ENCODE measurements around the gene MTFR2. TPM values are rescaled to one million over a fixed set of nuclear protein-coding genes. Genes with fewer than 3 reads are reported as not detected.

MTFR2 gene
- total RNA-seq, 1 donor from 2014 or later, result 2.0 TPM

DNA sequence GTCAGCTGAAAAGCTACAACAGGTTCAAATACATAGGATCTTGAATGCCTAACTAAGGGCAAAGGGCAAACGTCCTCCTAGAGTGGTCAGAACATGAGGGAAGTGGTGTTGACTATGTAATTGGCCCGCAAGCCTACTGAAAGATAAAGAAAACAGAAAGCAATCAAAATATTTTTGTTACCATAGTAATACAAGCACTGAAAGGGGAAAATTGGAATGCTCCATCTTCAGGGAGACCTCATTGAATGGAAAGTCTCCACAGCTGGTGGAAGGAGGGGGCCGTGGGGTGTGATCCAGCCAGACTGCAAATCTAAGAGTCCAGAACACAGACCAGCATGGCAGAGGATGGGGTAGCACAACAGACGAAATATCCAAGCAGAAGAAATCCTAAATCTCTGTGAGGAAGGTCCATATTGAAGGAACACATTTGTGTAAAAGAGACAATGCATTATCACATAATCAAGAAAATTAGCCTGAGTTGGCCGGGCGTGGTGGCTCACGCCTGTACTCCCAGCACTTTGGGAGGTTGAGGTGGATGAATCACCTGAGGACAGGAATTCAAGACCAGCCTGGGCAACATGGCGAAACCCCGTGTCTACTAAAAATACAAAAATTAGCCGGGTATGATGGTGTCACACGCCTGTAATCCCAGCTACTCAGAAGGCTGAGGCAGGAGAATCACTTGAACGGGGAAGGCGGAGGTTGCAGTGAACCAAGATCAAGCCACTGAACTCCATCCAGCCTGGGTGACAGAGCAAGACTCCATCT lies 39.5 kb downstream of the MTFR2 start:
- TF ChIP-seq, protein P1, sequence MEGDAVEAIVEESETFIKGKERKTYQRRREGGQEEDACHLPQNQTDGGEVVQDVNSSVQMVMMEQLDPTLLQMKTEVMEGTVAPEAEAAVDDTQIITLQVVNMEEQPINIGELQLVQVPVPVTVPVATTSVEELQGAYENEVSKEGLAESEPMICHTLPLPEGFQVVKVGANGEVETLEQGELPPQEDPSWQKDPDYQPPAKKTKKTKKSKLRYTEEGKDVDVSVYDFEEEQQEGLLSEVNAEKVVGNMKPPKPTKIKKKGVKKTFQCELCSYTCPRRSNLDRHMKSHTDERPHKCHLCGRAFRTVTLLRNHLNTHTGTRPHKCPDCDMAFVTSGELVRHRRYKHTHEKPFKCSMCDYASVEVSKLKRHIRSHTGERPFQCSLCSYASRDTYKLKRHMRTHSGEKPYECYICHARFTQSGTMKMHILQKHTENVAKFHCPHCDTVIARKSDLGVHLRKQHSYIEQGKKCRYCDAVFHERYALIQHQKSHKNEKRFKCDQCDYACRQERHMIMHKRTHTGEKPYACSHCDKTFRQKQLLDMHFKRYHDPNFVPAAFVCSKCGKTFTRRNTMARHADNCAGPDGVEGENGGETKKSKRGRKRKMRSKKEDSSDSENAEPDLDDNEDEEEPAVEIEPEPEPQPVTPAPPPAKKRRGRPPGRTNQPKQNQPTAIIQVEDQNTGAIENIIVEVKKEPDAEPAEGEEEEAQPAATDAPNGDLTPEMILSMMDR (IDR thresholded peaks at IDR 0.05; ENCODE audit: unreplicated experiment), result no peak
- no peaks in the 10 kb centered on the region for H3K36me3 Mint-ChIP-seq
- no peaks in the 10 kb centered on the region for H3K27me3 Mint-ChIP-seq (ENCODE audit: low read depth)
- H3K4me1 Mint-ChIP-seq, result peaks cover 9% of the 10 kb centered on the region
- H3K27ac Mint-ChIP-seq, result no peak overlapping the region
- no peak overlapping the region for H3K4me3 Mint-ChIP-seq
- H3K9me3 Mint-ChIP-seq, result peaks cover 4% of the 10 kb centered on the region
- DNase-seq (ENCODE audit: low spot score in 2 of 2, unreplicated experiment in 2 of 2), result no peak

DNA sequence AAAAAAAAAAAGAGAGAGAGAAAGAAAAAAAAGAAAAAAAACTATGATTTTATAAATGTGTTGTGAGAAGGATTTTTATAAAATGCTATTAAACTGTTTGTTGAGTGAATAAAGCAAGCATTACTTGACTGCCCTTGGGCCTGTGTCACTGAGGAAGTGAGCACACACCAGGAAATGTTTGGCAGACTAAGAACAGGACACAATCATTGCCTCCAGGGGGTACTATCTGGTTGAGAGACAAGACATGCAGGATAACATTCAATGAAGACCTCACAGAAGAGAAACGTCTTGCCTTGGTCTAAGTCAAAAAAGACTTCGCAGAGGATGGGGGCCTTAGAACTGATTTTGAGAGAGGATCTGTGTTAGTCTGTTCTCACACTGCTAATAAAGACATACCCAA lies 40.6 kb downstream of the MTFR2 start:
- peaks cover 4% of the 10 kb centered on the region for H3K9me3 Mint-ChIP-seq
- H3K27ac Mint-ChIP-seq, result no peak overlapping the region
- no peaks in the 10 kb centered on the region for H3K27me3 Mint-ChIP-seq (ENCODE audit: low read depth)
- no peak overlapping the region for H3K4me3 Mint-ChIP-seq
- TF ChIP-seq, protein P1 (IDR thresholded peaks at IDR 0.05; ENCODE audit: unreplicated experiment), result no peak
- peaks cover 9% of the 10 kb centered on the region for H3K4me1 Mint-ChIP-seq
- no peaks in the 10 kb centered on the region for H3K36me3 Mint-ChIP-seq
- no peak for DNase-seq (ENCODE audit: low spot score in 2 of 2, unreplicated experiment in 2 of 2)

DNA sequence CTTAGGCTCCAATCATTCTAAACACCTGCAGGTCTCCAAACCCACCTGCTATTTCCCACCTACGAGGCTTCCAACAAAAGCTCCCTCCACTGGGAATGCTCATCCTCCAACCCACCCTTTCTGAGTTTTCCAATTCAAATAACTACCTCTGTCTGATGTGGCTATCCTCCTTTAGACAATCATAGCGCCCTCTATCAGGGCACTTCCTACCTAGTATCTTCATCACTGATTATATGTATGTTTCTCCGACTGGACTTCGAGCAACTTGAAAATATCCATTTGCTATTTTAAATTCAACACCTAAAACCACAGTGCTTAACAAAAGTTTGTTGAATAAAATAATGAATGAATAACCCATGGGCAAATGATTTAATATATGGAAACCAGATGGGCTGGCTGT lies 41.3 kb downstream of the MTFR2 start:
- TF ChIP-seq, protein P1 (IDR thresholded peaks at IDR 0.05; ENCODE audit: unreplicated experiment), result no peak
- Mint-ChIP-seq H3K27ac (no peak overlapping the region), H3K4me1 (peaks cover 9% of the 10 kb centered on the region), H3K27me3 (ENCODE audit: low read depth) (no peaks in the 10 kb centered on the region), H3K36me3 (no peaks in the 10 kb centered on the region), H3K9me3 (peaks cover 4% of the 10 kb centered on the region), H3K4me3 (no peak overlapping the region)
- DNase-seq (ENCODE audit: low spot score in 2 of 2, unreplicated experiment in 2 of 2), result no peak

GRCh38 chr6:136201732-136202131 lies 48.4 kb downstream of the MTFR2 start:
- Mint-ChIP-seq H3K9me3 (no peaks in the 10 kb centered on the region), H3K27me3 (ENCODE audit: low read depth) (no peaks in the 10 kb centered on the region), H3K4me1 (peaks cover 12% of the 10 kb centered on the region), H3K36me3 (no peaks in the 10 kb centered on the region), H3K4me3 (no peak overlapping the region), H3K27ac (no peak overlapping the region)
- no peak for DNase-seq (ENCODE audit: low spot score in 2 of 2, unreplicated experiment in 2 of 2)
- TF ChIP-seq, protein P1 (IDR thresholded peaks at IDR 0.05; ENCODE audit: unreplicated experiment), result no peak

GRCh38 chr6:136192902-136193301 lies 57.2 kb downstream of the MTFR2 start:
- H3K4me1 Mint-ChIP-seq, result peaks cover 27% of the 10 kb centered on the region

More at GRCh38 chr6:136192902-136193301, 57.2 kb downstream of the MTFR2 start:
- TF ChIP-seq, protein P1 (IDR thresholded peaks at IDR 0.05; ENCODE audit: unreplicated experiment), result no peak
- H3K27ac Mint-ChIP-seq, result peak overlapping the region; percentile 27
- H3K9me3 Mint-ChIP-seq, result no peaks in the 10 kb centered on the region
- no peak for DNase-seq (ENCODE audit: low spot score in 2 of 2, unreplicated experiment in 2 of 2)
- peaks cover 5% of the 10 kb centered on the region for H3K36me3 Mint-ChIP-seq
- no peaks in the 10 kb centered on the region for H3K27me3 Mint-ChIP-seq (ENCODE audit: low read depth)
- H3K4me3 Mint-ChIP-seq, result no peak overlapping the region

All from mesothelial cell of epicardium (in vitro differentiated cells).